ENCODE measurements around the gene APOC4. TPM values are rescaled to one million over a fixed set of nuclear protein-coding genes. Genes with fewer than 3 reads are reported as not detected.

The APOC4 gene
- total RNA-seq, 4 donors from 2014 or later, result not detected

- intact Hi-C loops (cut with DNase I), result no loop called here
- TF ChIP-seq CTCF (IDR thresholded peaks at IDR 0.05), result no peak
- no peak for TF ChIP-seq POLR2A (IDR thresholded peaks at IDR 0.05)
- H3K27ac ChIP-seq, result no peak overlapping the region
- DNase-seq, result no peak
- no peak overlapping the region for H3K4me3 ChIP-seq
- peaks cover 0 to 12% (median 0%) of the 10 kb centered on the region in 3 donors for H3K36me3 ChIP-seq
- peaks cover 11 to 25% (median 11%) of the 10 kb centered on the region in 3 donors for H3K4me1 ChIP-seq
- no peaks in the 10 kb centered on the region for H3K27me3 ChIP-seq
- H3K9me3 ChIP-seq, result no peaks in the 10 kb centered on the region
- WGBS, 2 donors, result 66 to 74% methylated on average over 9 of the region's 9 CpGs
These were observed 7.5 kb downstream of the APOC4 start for GRCh38 chr19:44949550-44949949.

GRCh38 chr19:44951179-44952159 is 9.4 kb downstream of the APOC4 start:
- Histone ChIP-seq H3K4me1 (peaks cover 18 to 35% (median 18%) of the 10 kb centered on the region in 3 donors), H3K9me3 (no peaks in the 10 kb centered on the region), H3K27ac (peak overlapping the region in 2 of 4 donors; percentile 30 to 47), H3K27me3 (no peaks in the 10 kb centered on the region), H3K4me3 (no peak overlapping the region), H3K36me3 (peaks cover 0 to 12% (median 0%) of the 10 kb centered on the region in 3 donors)
- TF ChIP-seq POLR2A (IDR thresholded peaks at IDR 0.05) (no peak), CTCF (IDR thresholded peaks at IDR 0.05) (peak; percentile 79 to 92 (median 86))
- WGBS, 2 donors, result 29 to 50% methylated on average over 8 to 10 of the region's 13 CpGs
- intact Hi-C loops (cut with DNase I), result loop anchor here (5.0 kb wide), 1 partner anchor 49 kb away; no protein-coding TSS in a partner anchor
- no peak for DNase-seq

GRCh38 chr19:44954278-44954648 is 12.2 kb downstream of the APOC4 start:
- Histone ChIP-seq H3K27me3 (no peaks in the 10 kb centered on the region), H3K4me3 (peak overlapping the region; percentile 72 to 100 (median 100)), H3K4me1 (peaks cover 31 to 60% (median 32%) of the 10 kb centered on the region in 3 donors), H3K36me3 (peaks cover 0 to 12% (median 0%) of the 10 kb centered on the region in 3 donors), H3K9me3 (no peaks in the 10 kb centered on the region), H3K27ac (peak overlapping the region; percentile 89 to 99 (median 98))
- intact Hi-C loops (cut with DNase I), result loop anchor here (5.0 kb wide), 1 partner anchor 52 kb away; no protein-coding TSS in a partner anchor
- DNase-seq, result no peak
- WGBS, 2 donors, result 30 to 31% methylated on average over 13 of the region's 13 CpGs
- TF ChIP-seq POLR2A (IDR thresholded peaks at IDR 0.05) (no peak), CTCF (IDR thresholded peaks at IDR 0.05) (no peak)

- TF ChIP-seq CTCF (IDR thresholded peaks at IDR 0.05), result peak in 4 of 6 experiments; percentile 4 to 41 (median 20)
- TF ChIP-seq POLR2A (IDR thresholded peaks at IDR 0.05), result peak in 3 of 4 donors; percentile 44 to 77 (median 48)
- WGBS, 2 donors, result 0 to 2% methylated on average over 33 to 53 of the region's 65 CpGs
- Histone ChIP-seq H3K27me3 (no peaks in the 10 kb centered on the region), H3K9me3 (no peaks in the 10 kb centered on the region), H3K4me1 (peaks cover 31 to 60% (median 32%) of the 10 kb centered on the region in 3 donors), H3K27ac (peak within 1 kb of the TSS; percentile 89 to 99 (median 98)), H3K4me3 (peak within 1 kb of the TSS; percentile 72 to 100 (median 100)), H3K36me3 (peaks cover 0 to 12% (median 0%) of the 10 kb centered on the region in 3 donors)
- intact Hi-C loops (cut with DNase I), result loop anchor here (5.0 kb wide), 1 partner anchor 53 kb away; no protein-coding TSS in a partner anchor
- peak; percentile 82 for DNase-seq
These were observed 12.8 kb downstream of the APOC4 start, which contains the start of gene CLPTM1 for GRCh38 chr19:44954649-44955504. Gene CLPTM1 (plus strand): TSS chr19:44955380. CDS start chr19:44955396, 16 bp downstream.
